Testis (tissue), 2 donors: ENCODE measurements around the gene OR5H14.
"Not testable (repeated sequence)": the region's sequence is repeated elsewhere in the genome, so short reads cannot be mapped to it uniquely, and the experiment has no call there.

Experiments used
- CTCF ChIP-seq, 3 experiments: fragments of 450-650 bp in 2 of 3; fragments of 200-600 bp in 1 of 3; sonication (generic) in 1 of 3; IDR thresholded peaks; one replicate each; pipeline ENCODE4 v1.5.1; 2016 to 2019; ENCODE audit warnings: antibody characterized with exemption in 3 of 3, mild to moderate bottlenecking in 2 of 3, moderate library complexity in 1 of 3
- POLR2A ChIP-seq: fragments of 450-650 bp; IDR thresholded peaks from one replicate; pipeline ENCODE4 v1.6.1; 2017; ENCODE audit warnings: antibody characterized with exemption, mild to moderate bottlenecking, moderate library complexity

GRCh38 chr3:98196293-98196692 lies 49.0 kb downstream of the OR5H14 start:
- not testable (repeated sequence) for TF ChIP-seq CTCF (IDR thresholded peaks at IDR 0.05); POLR2A
